ENCODE results near the gene AKT1.

DNA sequence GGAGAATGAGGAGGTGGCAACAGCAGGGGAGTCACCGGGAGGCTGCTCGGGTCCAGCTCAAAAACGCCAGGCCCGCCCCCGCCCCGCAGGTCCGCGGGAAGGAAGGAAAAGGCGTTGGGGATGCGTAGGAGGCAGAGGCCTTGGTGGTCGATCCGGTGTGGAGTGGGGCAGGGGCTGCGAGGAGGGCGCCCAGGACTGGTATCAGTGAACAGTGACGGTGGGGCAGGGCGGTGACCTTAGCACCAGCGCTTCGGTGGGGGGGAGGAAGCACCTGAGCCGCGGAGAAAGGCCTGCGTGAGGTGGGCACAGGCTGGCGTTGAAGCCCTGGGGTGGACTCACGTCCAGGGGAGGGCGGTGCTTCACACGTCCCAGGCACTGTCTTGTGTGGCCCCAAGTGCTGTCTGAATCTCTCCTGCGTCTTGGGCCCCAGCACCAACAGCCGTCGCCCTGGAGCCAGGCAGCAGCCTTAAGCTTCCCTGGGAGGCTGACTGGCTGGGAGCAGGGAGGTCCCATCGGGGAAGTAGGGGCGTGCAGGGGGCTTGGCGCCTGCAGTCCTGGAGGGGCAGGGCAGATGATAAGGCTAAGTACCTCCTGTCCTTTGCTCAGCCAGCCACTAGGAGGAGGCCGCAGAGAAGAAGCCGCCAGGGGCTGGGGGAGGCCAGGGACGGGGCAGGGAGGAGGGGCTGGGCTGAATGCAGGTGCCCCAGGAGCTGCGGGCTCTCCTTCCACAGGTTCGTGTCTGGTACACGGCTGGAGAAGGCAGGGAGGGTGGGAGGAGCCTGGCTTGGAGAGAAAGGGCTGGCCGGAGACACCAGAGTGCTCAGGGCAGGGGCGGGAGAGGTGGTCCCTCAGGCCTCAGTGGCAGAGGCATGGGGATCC, 31.9 kb upstream of the AKT1 start:
- no peak for TF ChIP-seq POLR2A (IDR thresholded peaks at IDR 0.05)
- TF ChIP-seq, protein P1, sequence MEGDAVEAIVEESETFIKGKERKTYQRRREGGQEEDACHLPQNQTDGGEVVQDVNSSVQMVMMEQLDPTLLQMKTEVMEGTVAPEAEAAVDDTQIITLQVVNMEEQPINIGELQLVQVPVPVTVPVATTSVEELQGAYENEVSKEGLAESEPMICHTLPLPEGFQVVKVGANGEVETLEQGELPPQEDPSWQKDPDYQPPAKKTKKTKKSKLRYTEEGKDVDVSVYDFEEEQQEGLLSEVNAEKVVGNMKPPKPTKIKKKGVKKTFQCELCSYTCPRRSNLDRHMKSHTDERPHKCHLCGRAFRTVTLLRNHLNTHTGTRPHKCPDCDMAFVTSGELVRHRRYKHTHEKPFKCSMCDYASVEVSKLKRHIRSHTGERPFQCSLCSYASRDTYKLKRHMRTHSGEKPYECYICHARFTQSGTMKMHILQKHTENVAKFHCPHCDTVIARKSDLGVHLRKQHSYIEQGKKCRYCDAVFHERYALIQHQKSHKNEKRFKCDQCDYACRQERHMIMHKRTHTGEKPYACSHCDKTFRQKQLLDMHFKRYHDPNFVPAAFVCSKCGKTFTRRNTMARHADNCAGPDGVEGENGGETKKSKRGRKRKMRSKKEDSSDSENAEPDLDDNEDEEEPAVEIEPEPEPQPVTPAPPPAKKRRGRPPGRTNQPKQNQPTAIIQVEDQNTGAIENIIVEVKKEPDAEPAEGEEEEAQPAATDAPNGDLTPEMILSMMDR (IDR thresholded peaks at IDR 0.05): peak in 5 of 6 experiments; percentile 30 to 48 (median 36)
